ENCODE results near the gene SLC9A9.

DNA sequence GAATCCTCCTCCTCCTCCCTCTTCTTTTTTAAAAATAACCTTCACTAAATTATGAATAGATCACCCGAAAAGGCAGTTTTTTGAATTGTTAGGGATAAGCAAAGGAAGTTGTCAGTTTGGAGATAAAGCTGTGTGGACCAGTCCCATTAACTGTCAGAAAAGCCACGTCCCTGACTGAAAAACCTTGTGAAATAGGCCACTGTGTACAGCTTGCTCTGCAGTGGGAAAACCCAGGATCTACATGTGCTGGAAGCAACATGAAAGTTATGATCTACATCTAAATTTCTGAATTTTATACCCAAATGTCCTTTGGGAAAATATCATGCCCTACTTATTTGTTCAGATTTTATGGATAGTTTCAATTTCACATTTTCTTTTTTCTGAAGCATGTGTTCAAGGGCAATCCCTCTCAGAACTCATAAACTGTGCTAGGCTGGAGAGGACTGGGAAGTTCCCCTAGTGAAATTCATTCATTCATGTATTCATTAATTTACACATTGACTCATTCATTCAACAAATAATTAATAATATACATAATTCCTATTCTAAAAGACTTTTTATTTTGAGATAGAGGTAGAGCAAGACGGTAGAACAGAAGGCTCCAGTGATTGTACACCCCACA is 149.5 kb downstream of the SLC9A9 start:
- TF ChIP-seq, protein P1, sequence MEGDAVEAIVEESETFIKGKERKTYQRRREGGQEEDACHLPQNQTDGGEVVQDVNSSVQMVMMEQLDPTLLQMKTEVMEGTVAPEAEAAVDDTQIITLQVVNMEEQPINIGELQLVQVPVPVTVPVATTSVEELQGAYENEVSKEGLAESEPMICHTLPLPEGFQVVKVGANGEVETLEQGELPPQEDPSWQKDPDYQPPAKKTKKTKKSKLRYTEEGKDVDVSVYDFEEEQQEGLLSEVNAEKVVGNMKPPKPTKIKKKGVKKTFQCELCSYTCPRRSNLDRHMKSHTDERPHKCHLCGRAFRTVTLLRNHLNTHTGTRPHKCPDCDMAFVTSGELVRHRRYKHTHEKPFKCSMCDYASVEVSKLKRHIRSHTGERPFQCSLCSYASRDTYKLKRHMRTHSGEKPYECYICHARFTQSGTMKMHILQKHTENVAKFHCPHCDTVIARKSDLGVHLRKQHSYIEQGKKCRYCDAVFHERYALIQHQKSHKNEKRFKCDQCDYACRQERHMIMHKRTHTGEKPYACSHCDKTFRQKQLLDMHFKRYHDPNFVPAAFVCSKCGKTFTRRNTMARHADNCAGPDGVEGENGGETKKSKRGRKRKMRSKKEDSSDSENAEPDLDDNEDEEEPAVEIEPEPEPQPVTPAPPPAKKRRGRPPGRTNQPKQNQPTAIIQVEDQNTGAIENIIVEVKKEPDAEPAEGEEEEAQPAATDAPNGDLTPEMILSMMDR (IDR thresholded peaks at IDR 0.05; ENCODE audit: low read depth, low read length, missing input control) = no peak
- no peak for TF ChIP-seq RAD21 (IDR thresholded peaks at IDR 0.05)
- no peak for TF ChIP-seq TAF1 (conservative IDR thresholded peaks at IDR 0.05)
- no peak for TF ChIP-seq GABPA (IDR thresholded peaks at IDR 0.05 in 1 of 2, conservative IDR thresholded peaks at IDR 0.05 in 1 of 2)
- TF ChIP-seq MAX (IDR thresholded peaks at IDR 0.05) = no peak
- no peak for TF ChIP-seq YY1 (IDR thresholded peaks at IDR 0.05)
- TF ChIP-seq JUND (IDR thresholded peaks at IDR 0.05) = no peak
- TF ChIP-seq FOXA1 (IDR thresholded peaks at IDR 0.05) = no peak
- no peak for TF ChIP-seq SP1 (IDR thresholded peaks at IDR 0.05)
- TF ChIP-seq ATF3 (IDR thresholded peaks at IDR 0.05) = no peak
- TF ChIP-seq, protein P2, sequence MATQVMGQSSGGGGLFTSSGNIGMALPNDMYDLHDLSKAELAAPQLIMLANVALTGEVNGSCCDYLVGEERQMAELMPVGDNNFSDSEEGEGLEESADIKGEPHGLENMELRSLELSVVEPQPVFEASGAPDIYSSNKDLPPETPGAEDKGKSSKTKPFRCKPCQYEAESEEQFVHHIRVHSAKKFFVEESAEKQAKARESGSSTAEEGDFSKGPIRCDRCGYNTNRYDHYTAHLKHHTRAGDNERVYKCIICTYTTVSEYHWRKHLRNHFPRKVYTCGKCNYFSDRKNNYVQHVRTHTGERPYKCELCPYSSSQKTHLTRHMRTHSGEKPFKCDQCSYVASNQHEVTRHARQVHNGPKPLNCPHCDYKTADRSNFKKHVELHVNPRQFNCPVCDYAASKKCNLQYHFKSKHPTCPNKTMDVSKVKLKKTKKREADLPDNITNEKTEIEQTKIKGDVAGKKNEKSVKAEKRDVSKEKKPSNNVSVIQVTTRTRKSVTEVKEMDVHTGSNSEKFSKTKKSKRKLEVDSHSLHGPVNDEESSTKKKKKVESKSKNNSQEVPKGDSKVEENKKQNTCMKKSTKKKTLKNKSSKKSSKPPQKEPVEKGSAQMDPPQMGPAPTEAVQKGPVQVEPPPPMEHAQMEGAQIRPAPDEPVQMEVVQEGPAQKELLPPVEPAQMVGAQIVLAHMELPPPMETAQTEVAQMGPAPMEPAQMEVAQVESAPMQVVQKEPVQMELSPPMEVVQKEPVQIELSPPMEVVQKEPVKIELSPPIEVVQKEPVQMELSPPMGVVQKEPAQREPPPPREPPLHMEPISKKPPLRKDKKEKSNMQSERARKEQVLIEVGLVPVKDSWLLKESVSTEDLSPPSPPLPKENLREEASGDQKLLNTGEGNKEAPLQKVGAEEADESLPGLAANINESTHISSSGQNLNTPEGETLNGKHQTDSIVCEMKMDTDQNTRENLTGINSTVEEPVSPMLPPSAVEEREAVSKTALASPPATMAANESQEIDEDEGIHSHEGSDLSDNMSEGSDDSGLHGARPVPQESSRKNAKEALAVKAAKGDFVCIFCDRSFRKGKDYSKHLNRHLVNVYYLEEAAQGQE (IDR thresholded peaks at IDR 0.05) = no peak
- TF ChIP-seq RXRA (IDR thresholded peaks at IDR 0.05) = no peak
- TF ChIP-seq HNF4G (IDR thresholded peaks at IDR 0.05) = no peak
